Measurements from ENCODE around the gene VMAC. TPM values are rescaled to one million over a fixed set of nuclear protein-coding genes. Genes with fewer than 3 reads are reported as not detected.
A peak's percentile ranks its signal among the peaks of the same experiment; 100 is the strongest.

Gene VMAC
- total and polyA plus RNA-seq, 10 donors = 2.1 to 15.9 (median 11.5) TPM

- DNase-seq = no peak
- intact Hi-C loops (cut with DNase I; ENCODE audit: low total_unique reads) = no loop called here
- H3K4me3 ChIP-seq = no peak overlapping the region
- H3K9me3 ChIP-seq = no peaks in the 10 kb centered on the region
- peaks cover 0 to 88% (median 40%) of the 10 kb centered on the region in 6 donors for H3K36me3 ChIP-seq
- H3K27ac ChIP-seq = no peak overlapping the region
- H3K4me1 ChIP-seq = peaks cover 2 to 27% (median 6%) of the 10 kb centered on the region in 6 donors
- H3K27me3 ChIP-seq (replicated peaks in 1 of 7) = no peaks in the 10 kb centered on the region
- no peak for TF ChIP-seq CTCF (IDR thresholded peaks at IDR 0.05 in 8 of 11, conservative IDR thresholded peaks at IDR 0.05 in 3 of 11)
- TF ChIP-seq POLR2A (IDR thresholded peaks at IDR 0.05) = no peak
- TF ChIP-seq POLR2AphosphoS5 (IDR thresholded peaks at IDR 0.05) = peak in 1 of 3 donors; percentile 46
- 87 to 96% (median 94%) methylated on average over 17 to 21 of the region's 21 CpGs for WGBS, 5 donors
Observed at GRCh38 chr19:5940260-5941208, 35.9 kb downstream of the VMAC start.

- no peak for DNase-seq
- Histone ChIP-seq H3K36me3 (peaks cover 0 to 86% (median 35%) of the 10 kb centered on the region in 6 donors), H3K4me1 (peaks cover 0 to 29% (median 5%) of the 10 kb centered on the region in 6 donors), H3K27me3 (replicated peaks in 1 of 7) (no peaks in the 10 kb centered on the region), H3K4me3 (no peak overlapping the region), H3K27ac (no peak overlapping the region), H3K9me3 (no peaks in the 10 kb centered on the region)
- WGBS, 5 donors = 87 to 96% (median 92%) methylated on average over 11 of the region's 11 CpGs
- intact Hi-C loops (cut with DNase I; ENCODE audit: low total_unique reads) = no loop called here
- TF ChIP-seq POLR2A (IDR thresholded peaks at IDR 0.05) = no peak
- no peak for TF ChIP-seq POLR2AphosphoS5 (IDR thresholded peaks at IDR 0.05)
- no peak for TF ChIP-seq CTCF (IDR thresholded peaks at IDR 0.05 in 8 of 11, conservative IDR thresholded peaks at IDR 0.05 in 3 of 11)
Observed at GRCh38 chr19:5941673-5942072, 37.0 kb downstream of the VMAC start.

GRCh38 chr19:5943045-5943444 lies 38.4 kb downstream of the VMAC start:
- peaks cover under 1 to 42% (median 18%) of the 10 kb centered on the region in 6 donors for H3K4me1 ChIP-seq
- no peak overlapping the region for H3K27ac ChIP-seq
- intact Hi-C loops (cut with DNase I; ENCODE audit: low total_unique reads) = no loop called here
- peaks cover 0 to 72% (median 34%) of the 10 kb centered on the region in 6 donors for H3K36me3 ChIP-seq
- DNase-seq = no peak
- WGBS, 5 donors = 90 to 93% (median 91%) methylated on average over 10 of the region's 10 CpGs
- TF ChIP-seq CTCF (IDR thresholded peaks at IDR 0.05 in 8 of 11, conservative IDR thresholded peaks at IDR 0.05 in 3 of 11) = no peak
- no peak for TF ChIP-seq POLR2AphosphoS5 (IDR thresholded peaks at IDR 0.05)
- no peak for TF ChIP-seq POLR2A (IDR thresholded peaks at IDR 0.05)
- H3K9me3 ChIP-seq = no peaks in the 10 kb centered on the region
- H3K4me3 ChIP-seq = no peak overlapping the region
- H3K27me3 ChIP-seq (replicated peaks in 1 of 7) = no peaks in the 10 kb centered on the region

GRCh38 chr19:5943623-5944022 lies 39.0 kb downstream of the VMAC start:
- Histone ChIP-seq H3K4me3 (no peak overlapping the region), H3K4me1 (peaks cover 3 to 48% (median 24%) of the 10 kb centered on the region in 6 donors), H3K36me3 (peaks cover 0 to 70% (median 32%) of the 10 kb centered on the region in 6 donors), H3K27ac (no peak overlapping the region), H3K9me3 (no peaks in the 10 kb centered on the region), H3K27me3 (replicated peaks in 1 of 7) (no peaks in the 10 kb centered on the region)
- intact Hi-C loops (cut with DNase I; ENCODE audit: low total_unique reads) = no loop called here
- WGBS, 5 donors = 69 to 89% (median 79%) methylated on average over 9 to 10 of the region's 10 CpGs
- no peak for DNase-seq
- TF ChIP-seq POLR2AphosphoS5 (IDR thresholded peaks at IDR 0.05) (no peak), CTCF (IDR thresholded peaks at IDR 0.05 in 8 of 11, conservative IDR thresholded peaks at IDR 0.05 in 3 of 11) (no peak), POLR2A (IDR thresholded peaks at IDR 0.05) (no peak)

Measured in spleen (tissue), 11 donors.